Endothelial cell of umbilical vein (primary cell): ENCODE measurements around the gene GNAS. TPM values are rescaled to one million over a fixed set of nuclear protein-coding genes. Genes with fewer than 3 reads are reported as not detected.

Experiments
- BruUV-seq: library from RNA; stranded (reverse); fragments of 400-500 nt; replicated peaks from 2 replicates; lab custom pipeline; 2021; lab: Mats Ljungman, UMichigan
- CTCF ChIA-PET: fragments of 300-600, 350-600 bp; sonication (Branson Sonifier 250); formaldehyde crosslinking; loops from one replicate; lab custom pipeline; 2021; ENCODE audit warnings: antibody characterized with exemption, inconsistent platforms; lab: Charles Lee
- POLR2A ChIA-PET: fragments of 300-600, 350-600 bp; sonication (Branson Sonifier 250); formaldehyde crosslinking; loops from one replicate; lab custom pipeline; 2021; ENCODE audit warnings: antibody characterized with exemption, inconsistent platforms; lab: Charles Lee
- DNase-seq: peaks from one replicate; pipeline ENCODE4 v3.0.0-alpha.2; 2011; ENCODE audit warnings: low read depth, low spot score
- FAIRE-seq: peaks from 2 replicates; lab custom pipeline; 2011; peaks lifted over from hg19 to GRCh38; lab: Jason Lieb, UNC
- H2AFZ ChIP-seq: 2 replicates; pipeline ENCODE4 v1.6.0; 2012; ENCODE audit warnings: low read depth, low read length, control low read depth, inconsistent platforms
- H3K27ac ChIP-seq: 2 replicates; pipeline ENCODE4 v1.5.1; 2011; ENCODE audit warnings: low read depth, mild to moderate bottlenecking, control low read depth, low read length, moderate library complexity; ENCODE audit not compliant: insufficient read depth
- H3K27me3 ChIP-seq, 2 experiments: 2 replicates each; pipeline versions ENCODE4 v1.6.0 to v1.6.1; 2011; ENCODE audit warnings: low read length in 2 of 2, mixed read lengths in 1 of 2; ENCODE audit not compliant: control insufficient read depth in 2 of 2, insufficient read depth in 2 of 2
- H3K36me3 ChIP-seq, 2 experiments: 2 replicates in 1 of 2; 3 replicates in 1 of 2; pipeline ENCODE4 v1.5.1; 2011; ENCODE audit warnings: low read length in 2 of 2, mild to moderate bottlenecking in 1 of 2, moderate library complexity in 1 of 2; ENCODE audit not compliant: control insufficient read depth in 2 of 2, insufficient read depth in 2 of 2; ENCODE audit errors: extremely low read depth in 1 of 2
- H3K4me1 ChIP-seq: 3 replicates; pipeline ENCODE4 v1.5.1; 2011; ENCODE audit warnings: mild to moderate bottlenecking, low read length; ENCODE audit not compliant: control insufficient read depth, insufficient read depth; ENCODE audit errors: extremely low read depth
- H3K4me2 ChIP-seq: 2 replicates; pipeline ENCODE4 v1.6.1; 2011; ENCODE audit warnings: low read length, control low read depth, mixed read lengths; ENCODE audit not compliant: insufficient read depth
- H3K4me3 ChIP-seq, 3 experiments: fragments of 200-600 bp in 1 of 3; sonication (generic), shearing (Covaris generic) in 1 of 3; replicated peaks in 1 of 3; 2 replicates each; pipeline ENCODE4 v1.5.1; 2011 to 2016; ENCODE audit warnings: control low read depth in 3 of 3, low read length in 3 of 3, mild to moderate bottlenecking in 2 of 3, inconsistent platforms in 1 of 3, low read depth in 1 of 3, moderate library complexity in 1 of 3; ENCODE audit not compliant: insufficient read depth in 1 of 3
- H3K79me2 ChIP-seq: 2 replicates; pipeline ENCODE4 v1.6.0; 2012; ENCODE audit warnings: low read length, inconsistent platforms; ENCODE audit not compliant: control insufficient read depth, insufficient read depth
- H3K9ac ChIP-seq: replicated peaks from 2 replicates; pipeline ENCODE3; 2011; ENCODE audit warnings: low read length, control low read depth; ENCODE audit not compliant: insufficient read depth; ENCODE audit errors: extremely low read depth
- H3K9me1 ChIP-seq: replicated peaks from 3 replicates; pipeline ENCODE4 v1.6.0; 2011; ENCODE audit warnings: mild to moderate bottlenecking, low read length; ENCODE audit not compliant: control insufficient read depth, insufficient read depth; ENCODE audit errors: extremely low read depth
- H3K9me3 ChIP-seq: replicated peaks from 2 replicates; pipeline ENCODE4 v1.5.1; 2012; ENCODE audit warnings: low read length, inconsistent platforms; ENCODE audit not compliant: control insufficient read depth, insufficient read depth
- H4K20me1 ChIP-seq: replicated peaks from 2 replicates; pipeline ENCODE3; 2011; ENCODE audit warnings: mild to moderate bottlenecking, low read length; ENCODE audit not compliant: control insufficient read depth, insufficient read depth; ENCODE audit errors: extremely low read depth
- EZH2 ChIP-seq: IDR thresholded peaks from 2 replicates; pipeline ENCODE4 v1.6.1; 2012; ENCODE audit warnings: borderline replicate concordance, low read depth, mild to moderate bottlenecking, moderate library complexity, low read length, inconsistent platforms; ENCODE audit not compliant: severe bottlenecking
- FOS ChIP-seq: IDR thresholded peaks from 2 replicates; pipeline ENCODE4 v1.6.1; 2011; ENCODE audit warnings: mild to moderate bottlenecking, low read length, moderate library complexity, borderline replicate concordance; ENCODE audit not compliant: insufficient read depth
- GATA2 ChIP-seq: IDR thresholded peaks from 2 replicates; pipeline ENCODE4 v1.7.0; 2011; ENCODE audit warnings: low read depth, mild to moderate bottlenecking, moderate library complexity, mixed read lengths, low read length; ENCODE audit not compliant: insufficient read length, insufficient read depth
- JUN ChIP-seq: IDR thresholded peaks from 2 replicates; pipeline ENCODE4 v1.6.1; 2011; ENCODE audit warnings: borderline replicate concordance, low read depth; ENCODE audit not compliant: insufficient read length, insufficient read depth
- MYC ChIP-seq: IDR thresholded peaks from one replicate; pipeline ENCODE4 v1.6.1; 2011; ENCODE audit warnings: mild to moderate bottlenecking, low read depth, low read length
- POLR2A ChIP-seq: IDR thresholded peaks from 2 replicates; pipeline ENCODE4 v1.6.1; 2012; ENCODE audit warnings: low read depth, mild to moderate bottlenecking, control low read depth, low read length
- POLR2AphosphoS5 ChIP-seq: IDR thresholded peaks from 2 replicates; pipeline ENCODE4 v1.6.1; 2012; ENCODE audit warnings: low read depth, mild to moderate bottlenecking, control low read depth, low read length, moderate library complexity; ENCODE audit not compliant: insufficient read depth
- dilution Hi-C: fragments of 300-500 bp; cut with MboI; formaldehyde crosslinking; loops from one replicate; pipeline ENCODE4 v1.15.0; 2019; ENCODE audit warnings: low sequenced_read_pairs; ENCODE audit not compliant: extremely low pct_ligation_motif_present
- intact Hi-C: fragments of 100-400 bp; cut with micrococcal nuclease; formaldehyde crosslinking; loops from one replicate; pipeline ENCODE4 v1.10.0; 2022
- polyA plus RNA-seq, 4 experiments: library from polyadenylated mRNA; depleted of rRNA in 3 of 4; stranded (reverse) in 3 of 4; unstranded in 1 of 4; fragments of >200 nt; gene quantifications; 2 replicates each; pipeline versions ENCODE4 v1.2.1 to v1.2.3, GENCODE V29; 2011 to 2012; ENCODE audit warnings: missing spikeins in 1 of 4
- total RNA-seq: library from RNA; stranded (reverse); gene quantifications from 2 replicates; pipeline ENCODE4 v1.2.3, GENCODE V29; 2021
- TF ChIP-seq, protein P1 (sequence below): IDR thresholded peaks from 2 replicates; pipeline ENCODE4 v1.6.1; 2011; ENCODE audit not compliant: insufficient read depth, insufficient read length
- TF ChIP-seq, protein P2 (sequence below), 2 donors: IDR thresholded peaks; 1 replicate in 1 of 2; 2 replicates in 1 of 2; pipeline ENCODE4 v1.5.1; 2011; ENCODE audit warnings: low read length in 2 of 2, mild to moderate bottlenecking in 2 of 2, moderate library complexity in 2 of 2, control low read depth in 1 of 2, inconsistent platforms in 1 of 2, low read depth in 1 of 2; ENCODE audit not compliant: insufficient read depth in 1 of 2; ENCODE audit errors: extremely low read depth in 1 of 2

GNAS gene
- total and polyA plus RNA-seq, 2 donors (not counting 3 experiments of a cell fraction or from before 2014, with no cell fraction given), result 1,141 to 1,882 TPM

DNA sequence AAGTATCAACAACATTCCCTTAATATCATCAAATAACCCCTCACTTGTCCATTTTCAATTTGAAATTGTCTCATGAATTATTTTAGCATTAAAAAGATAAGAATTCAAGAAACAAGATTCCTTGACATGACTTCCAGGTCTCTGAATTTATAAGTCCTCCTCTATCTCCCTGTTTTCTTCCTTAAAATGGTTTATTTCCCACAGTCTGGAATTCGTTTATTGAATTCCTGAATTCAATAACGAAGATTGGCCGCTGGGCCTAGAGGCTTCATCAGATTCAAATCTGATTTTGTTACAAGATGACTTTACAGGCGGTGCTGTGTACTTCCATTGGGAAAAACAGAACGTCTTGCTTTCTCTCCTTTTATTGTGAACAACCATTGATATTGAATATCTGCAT, 79.7 kb downstream of the GNAS start:
- CTCF ChIA-PET, result no interaction called here
- no peak for FAIRE-seq

More for the DNA sequence above, 79.7 kb downstream of the GNAS start:
- no TSS peak for BruUV-seq
- no peaks in the 10 kb centered on the region for H4K20me1 ChIP-seq
- peaks cover 7 to 11% of the 10 kb centered on the region in 2 experiments for H3K27me3 ChIP-seq
- no peak overlapping the region for H3K4me3 ChIP-seq
- TF ChIP-seq JUN, result no peak
- TF ChIP-seq POLR2A, result no peak
- no peak for TF ChIP-seq POLR2AphosphoS5
- no peak for TF ChIP-seq EZH2
- TF ChIP-seq MYC, result no peak
- TF ChIP-seq, protein P1, sequence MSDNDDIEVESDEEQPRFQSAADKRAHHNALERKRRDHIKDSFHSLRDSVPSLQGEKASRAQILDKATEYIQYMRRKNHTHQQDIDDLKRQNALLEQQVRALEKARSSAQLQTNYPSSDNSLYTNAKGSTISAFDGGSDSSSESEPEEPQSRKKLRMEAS, result no peak
- no peak for TF ChIP-seq GATA2
- TF ChIP-seq, protein P2, sequence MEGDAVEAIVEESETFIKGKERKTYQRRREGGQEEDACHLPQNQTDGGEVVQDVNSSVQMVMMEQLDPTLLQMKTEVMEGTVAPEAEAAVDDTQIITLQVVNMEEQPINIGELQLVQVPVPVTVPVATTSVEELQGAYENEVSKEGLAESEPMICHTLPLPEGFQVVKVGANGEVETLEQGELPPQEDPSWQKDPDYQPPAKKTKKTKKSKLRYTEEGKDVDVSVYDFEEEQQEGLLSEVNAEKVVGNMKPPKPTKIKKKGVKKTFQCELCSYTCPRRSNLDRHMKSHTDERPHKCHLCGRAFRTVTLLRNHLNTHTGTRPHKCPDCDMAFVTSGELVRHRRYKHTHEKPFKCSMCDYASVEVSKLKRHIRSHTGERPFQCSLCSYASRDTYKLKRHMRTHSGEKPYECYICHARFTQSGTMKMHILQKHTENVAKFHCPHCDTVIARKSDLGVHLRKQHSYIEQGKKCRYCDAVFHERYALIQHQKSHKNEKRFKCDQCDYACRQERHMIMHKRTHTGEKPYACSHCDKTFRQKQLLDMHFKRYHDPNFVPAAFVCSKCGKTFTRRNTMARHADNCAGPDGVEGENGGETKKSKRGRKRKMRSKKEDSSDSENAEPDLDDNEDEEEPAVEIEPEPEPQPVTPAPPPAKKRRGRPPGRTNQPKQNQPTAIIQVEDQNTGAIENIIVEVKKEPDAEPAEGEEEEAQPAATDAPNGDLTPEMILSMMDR (IDR thresholded peaks at IDR 0.05; ENCODE audit: extremely low read depth in 1 of 2, insufficient read depth in 1 of 2, low read depth in 1 of 2, low read length in 2 of 2), result no peak
- TF ChIP-seq FOS, result no peak
- no peak overlapping the region for H3K9ac ChIP-seq
- no peaks in the 10 kb centered on the region for H3K9me1 ChIP-seq
- no peak overlapping the region for H3K4me2 ChIP-seq
- no peaks in the 10 kb centered on the region for H3K4me1 ChIP-seq
- dilution Hi-C loops, result no loop called here
- H3K79me2 ChIP-seq, result no peaks in the 10 kb centered on the region
- no peaks in the 10 kb centered on the region for H3K9me3 ChIP-seq
- no peak overlapping the region for H3K27ac ChIP-seq
- intact Hi-C loops, result no loop called here
- DNase-seq, result no peak
- H3K36me3 ChIP-seq, result no peaks in the 10 kb centered on the region
- POLR2A ChIA-PET, result no interaction called here
- no peak overlapping the region for H2AFZ ChIP-seq
